WTC11 (cell line): ENCODE measurements around the gene XRCC1. TPM values are rescaled to one million over a fixed set of nuclear protein-coding genes. Genes with fewer than 3 reads are reported as not detected.
A peak's percentile ranks its signal among the peaks of the same experiment; 100 is the strongest.

Source experiments
- ATAC-seq: fragments of 200-7000 bp; cut with Tn5 transposase; 2 replicates; pipeline ENCODE4 v1.10.0; 2021; ENCODE audit warnings: mild to moderate bottlenecking, moderate library complexity
- CTCF ChIA-PET: fragments of 300-600 bp; sonication (Branson Sonifier 250); formaldehyde crosslinking; loops from one replicate; lab custom pipeline; 2021; ENCODE audit warnings: antibody characterized with exemption; lab: Charles Lee
- POLR2A ChIA-PET: fragments of 350-600 bp; sonication (Branson Sonifier 250); formaldehyde crosslinking; loops from one replicate; lab custom pipeline; 2021; ENCODE audit warnings: antibody characterized with exemption; lab: Charles Lee
- DNase-seq: peaks from one replicate; pipeline ENCODE4 v3.0.0; 2021; ENCODE audit warnings: low spot score
- H3K27ac Mint-ChIP-seq: 2 replicates; pipeline ENCODE4 v1.8.0; 2021; ENCODE audit warnings: mixed read lengths
- H3K27me3 Mint-ChIP-seq: 2 replicates; pipeline ENCODE4 v1.8.0; 2021; ENCODE audit warnings: low read depth, mild to moderate bottlenecking, moderate library complexity, mixed read lengths
- H3K36me3 Mint-ChIP-seq: 2 replicates; pipeline ENCODE4 v1.8.0; 2021; ENCODE audit warnings: mixed read lengths
- H3K4me1 Mint-ChIP-seq: 2 replicates; pipeline ENCODE4 v1.8.0; 2022; ENCODE audit warnings: mixed read lengths
- H3K4me3 Mint-ChIP-seq: 2 replicates; pipeline ENCODE4 v1.8.0; 2021; ENCODE audit warnings: mild to moderate bottlenecking, moderate library complexity, mixed read lengths
- H3K9me3 Mint-ChIP-seq: 2 replicates; pipeline ENCODE4 v1.8.0; 2021; ENCODE audit warnings: mixed read lengths
- ATF2 ChIP-seq: sonication (generic); formaldehyde crosslinking; IDR thresholded peaks from 2 replicates; pipeline ENCODE4 v1.8.1; 2022; ENCODE audit warnings: low read depth, missing genetic modification reagents, borderline replicate concordance
- CREB1 ChIP-seq: sonication (generic); formaldehyde crosslinking; IDR thresholded peaks from 2 replicates; pipeline ENCODE4 v1.8.0; 2023; ENCODE audit warnings: mild to moderate bottlenecking, missing genetic modification reagents
- HMGXB4 ChIP-seq: sonication (generic); formaldehyde crosslinking; IDR thresholded peaks from 2 replicates; pipeline ENCODE4 v1.8.1; 2023; ENCODE audit warnings: mild to moderate bottlenecking, moderate library complexity, missing genetic modification reagents
- JUN ChIP-seq: sonication (generic); formaldehyde crosslinking; IDR thresholded peaks from 2 replicates; pipeline ENCODE4 v1.8.0; 2023; ENCODE audit warnings: mild to moderate bottlenecking, missing genetic modification reagents
- NR2C2 ChIP-seq: sonication (generic); formaldehyde crosslinking; IDR thresholded peaks from 2 replicates; pipeline ENCODE4 v1.8.0; 2022; ENCODE audit warnings: mild to moderate bottlenecking, missing genetic modification reagents
- PREB ChIP-seq: sonication (generic); formaldehyde crosslinking; IDR thresholded peaks from 2 replicates; pipeline ENCODE4 v1.8.1; 2022; ENCODE audit warnings: mild to moderate bottlenecking, missing genetic modification reagents, moderate library complexity, borderline replicate concordance
- RELA ChIP-seq: sonication (generic); formaldehyde crosslinking; IDR thresholded peaks from 2 replicates; pipeline ENCODE4 v1.8.1; 2022; ENCODE audit warnings: missing genetic modification reagents, mild to moderate bottlenecking, borderline replicate concordance
- ZNF138 ChIP-seq: sonication (generic); formaldehyde crosslinking; conservative IDR thresholded peaks from 2 replicates; pipeline ENCODE4 v1.8.1; 2022; ENCODE audit warnings: mild to moderate bottlenecking, moderate library complexity, missing genetic modification reagents
- ZNF232 ChIP-seq: sonication (generic); formaldehyde crosslinking; IDR thresholded peaks from 2 replicates; pipeline ENCODE4 v1.8.0; 2022; ENCODE audit warnings: mild to moderate bottlenecking, missing genetic modification reagents
- ZNF263 ChIP-seq: sonication (generic); formaldehyde crosslinking; IDR thresholded peaks from 2 replicates; pipeline ENCODE4 v1.8.1; 2022; ENCODE audit warnings: low read depth, mild to moderate bottlenecking, moderate library complexity, missing genetic modification reagents
- ZNF425 ChIP-seq: fragments of 250-450 bp; sonication (Bioruptor Pico); conservative IDR thresholded peaks from 2 replicates; pipeline ENCODE4 v1.9.0; 2021; ENCODE audit warnings: mild to moderate bottlenecking
- ZNF532 ChIP-seq: fragments of 250-450 bp; sonication (Bioruptor Pico); IDR thresholded peaks from 2 replicates; pipeline ENCODE4 v1.9.0; 2021; ENCODE audit warnings: mild to moderate bottlenecking, borderline replicate concordance
- total RNA-seq: library from RNA; stranded (reverse); gene quantifications from 3 replicates; pipeline ENCODE4 v1.2.3, GENCODE V29; 2021
- TF ChIP-seq, protein P1 (sequence below): fragments of 250-450 bp; sonication (Bioruptor Pico); IDR thresholded peaks from 2 replicates; pipeline ENCODE4 v1.9.0; 2021; ENCODE audit warnings: mild to moderate bottlenecking
- TF ChIP-seq, protein P2 (sequence below): fragments of 250-450 bp; sonication (Bioruptor Pico); IDR thresholded peaks from 2 replicates; pipeline ENCODE4 v1.9.0; 2021; ENCODE audit warnings: moderate library complexity, mild to moderate bottlenecking, inconsistent platforms, borderline replicate concordance
- TF ChIP-seq, protein P3 (sequence below): fragments of 250-450 bp; sonication (Bioruptor Pico); IDR thresholded peaks from 2 replicates; pipeline ENCODE4 v1.8.0; 2021; ENCODE audit warnings: mild to moderate bottlenecking
- TF ChIP-seq, protein P4 (sequence below): sonication (generic); formaldehyde crosslinking; IDR thresholded peaks from 2 replicates; pipeline ENCODE4 v1.8.0; 2022; ENCODE audit warnings: mild to moderate bottlenecking, missing genetic modification reagents

The XRCC1 gene
- total RNA-seq, 1 experiment from 2014 or later = 48.3 TPM

GRCh38 chr19:43619262-43620060 is 44.1 kb upstream of the XRCC1 start, which contains the start of gene ZNF428:
Gene ZNF428, minus strand, starts transcription at chr19:43619629. Its CDS starts 5,325 bp downstream, at chr19:43614304.
- Mint-ChIP-seq H3K4me1 (peaks cover 24% of the 10 kb centered on the region), H3K27ac (peak within 1 kb of the TSS; percentile 97), H3K9me3 (no peaks in the 10 kb centered on the region), H3K27me3 (no peaks in the 10 kb centered on the region; the same call in 1 of the 2 replicates), H3K4me3 (peak within 1 kb of the TSS; percentile 74), H3K36me3 (no peaks in the 10 kb centered on the region)
- ATAC-seq = peak; percentile 81
- CTCF ChIA-PET = interaction anchor here (0.6 to 1.3 kb wide), 2 partner anchors 25 to 104 kb away, joined by 4 read pairs; no protein-coding TSS in a partner anchor
- POLR2A ChIA-PET = interaction anchor here (1.0 kb wide), 1 partner anchor 12 kb away, joined by 3 read pairs; no protein-coding TSS in a partner anchor
- peak; percentile 93 for DNase-seq
- TF ChIP-seq ZNF425 (CRISPR knock-in tag) (no peak), RELA (CRISPR knock-in tag) (no peak), ZNF138 (CRISPR knock-in tag) (no peak), PREB (peak; percentile 78; the same call in 1 of the 2 replicates), JUN (CRISPR knock-in tag) (peak; percentile 87; the same call in 1 of the 2 replicates), ZNF532 (CRISPR knock-in tag) (no peak), CREB1 (peak; percentile 26; the same call in 1 of the 2 replicates), HMGXB4 (CRISPR knock-in tag) (peak; percentile 94; the same call in 1 of the 2 replicates), NR2C2 (CRISPR knock-in tag) (no peak), ZNF263 (CRISPR knock-in tag) (no peak), ZNF232 (no peak), ATF2 (CRISPR knock-in tag) (no peak)
- TF ChIP-seq, protein P1, sequence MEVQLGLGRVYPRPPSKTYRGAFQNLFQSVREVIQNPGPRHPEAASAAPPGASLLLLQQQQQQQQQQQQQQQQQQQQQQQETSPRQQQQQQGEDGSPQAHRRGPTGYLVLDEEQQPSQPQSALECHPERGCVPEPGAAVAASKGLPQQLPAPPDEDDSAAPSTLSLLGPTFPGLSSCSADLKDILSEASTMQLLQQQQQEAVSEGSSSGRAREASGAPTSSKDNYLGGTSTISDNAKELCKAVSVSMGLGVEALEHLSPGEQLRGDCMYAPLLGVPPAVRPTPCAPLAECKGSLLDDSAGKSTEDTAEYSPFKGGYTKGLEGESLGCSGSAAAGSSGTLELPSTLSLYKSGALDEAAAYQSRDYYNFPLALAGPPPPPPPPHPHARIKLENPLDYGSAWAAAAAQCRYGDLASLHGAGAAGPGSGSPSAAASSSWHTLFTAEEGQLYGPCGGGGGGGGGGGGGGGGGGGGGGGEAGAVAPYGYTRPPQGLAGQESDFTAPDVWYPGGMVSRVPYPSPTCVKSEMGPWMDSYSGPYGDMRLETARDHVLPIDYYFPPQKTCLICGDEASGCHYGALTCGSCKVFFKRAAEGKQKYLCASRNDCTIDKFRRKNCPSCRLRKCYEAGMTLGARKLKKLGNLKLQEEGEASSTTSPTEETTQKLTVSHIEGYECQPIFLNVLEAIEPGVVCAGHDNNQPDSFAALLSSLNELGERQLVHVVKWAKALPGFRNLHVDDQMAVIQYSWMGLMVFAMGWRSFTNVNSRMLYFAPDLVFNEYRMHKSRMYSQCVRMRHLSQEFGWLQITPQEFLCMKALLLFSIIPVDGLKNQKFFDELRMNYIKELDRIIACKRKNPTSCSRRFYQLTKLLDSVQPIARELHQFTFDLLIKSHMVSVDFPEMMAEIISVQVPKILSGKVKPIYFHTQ = no peak
- TF ChIP-seq, protein P2, sequence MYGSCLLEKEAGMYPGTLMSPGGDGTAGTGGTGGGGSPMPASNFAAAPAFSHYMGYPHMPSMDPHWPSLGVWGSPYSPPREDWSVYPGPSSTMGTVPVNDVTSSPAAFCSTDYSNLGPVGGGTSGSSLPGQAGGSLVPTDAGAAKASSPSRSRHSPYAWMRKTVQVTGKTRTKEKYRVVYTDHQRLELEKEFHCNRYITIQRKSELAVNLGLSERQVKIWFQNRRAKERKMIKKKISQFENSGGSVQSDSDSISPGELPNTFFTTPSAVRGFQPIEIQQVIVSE (CRISPR knock-in tag) = no peak
- TF ChIP-seq, protein P3, sequence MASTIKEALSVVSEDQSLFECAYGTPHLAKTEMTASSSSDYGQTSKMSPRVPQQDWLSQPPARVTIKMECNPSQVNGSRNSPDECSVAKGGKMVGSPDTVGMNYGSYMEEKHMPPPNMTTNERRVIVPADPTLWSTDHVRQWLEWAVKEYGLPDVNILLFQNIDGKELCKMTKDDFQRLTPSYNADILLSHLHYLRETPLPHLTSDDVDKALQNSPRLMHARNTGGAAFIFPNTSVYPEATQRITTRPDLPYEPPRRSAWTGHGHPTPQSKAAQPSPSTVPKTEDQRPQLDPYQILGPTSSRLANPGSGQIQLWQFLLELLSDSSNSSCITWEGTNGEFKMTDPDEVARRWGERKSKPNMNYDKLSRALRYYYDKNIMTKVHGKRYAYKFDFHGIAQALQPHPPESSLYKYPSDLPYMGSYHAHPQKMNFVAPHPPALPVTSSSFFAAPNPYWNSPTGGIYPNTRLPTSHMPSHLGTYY (CRISPR knock-in tag) = no peak
- TF ChIP-seq, protein P4, sequence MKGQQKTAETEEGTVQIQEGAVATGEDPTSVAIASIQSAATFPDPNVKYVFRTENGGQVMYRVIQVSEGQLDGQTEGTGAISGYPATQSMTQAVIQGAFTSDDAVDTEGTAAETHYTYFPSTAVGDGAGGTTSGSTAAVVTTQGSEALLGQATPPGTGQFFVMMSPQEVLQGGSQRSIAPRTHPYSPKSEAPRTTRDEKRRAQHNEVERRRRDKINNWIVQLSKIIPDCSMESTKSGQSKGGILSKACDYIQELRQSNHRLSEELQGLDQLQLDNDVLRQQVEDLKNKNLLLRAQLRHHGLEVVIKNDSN (CRISPR knock-in tag) = 0 out of 2 replicates have a peak, but pooled peaks have one; percentile 27
